ENCODE results near the gene GGTA1.

GRCh38 chr9:121537283-121537682, 37.6 kb upstream of the GGTA1 start:
- TF ChIP-seq POLR2A (IDR thresholded peaks at IDR 0.05): no peak
- TF ChIP-seq POLR2AphosphoS5 (IDR thresholded peaks at IDR 0.05): no peak

All from transverse colon (tissue), 3 donors.